Nasal cavity respiratory epithelium epithelial cell of viscerocranial mucosa (primary cell): Measurements from ENCODE around the gene WDR82. TPM values are rescaled to one million over a fixed set of nuclear protein-coding genes. Genes with fewer than 3 reads are reported as not detected.

Experiments used
- total RNA-seq: library from RNA; depleted of rRNA; stranded (reverse); fragments of >200 nt; gene quantifications from 2 replicates; pipeline ENCODE4 v1.2.3, GENCODE V29; 2014

The WDR82 gene
- 84.8 and 99.4 TPM in 2 replicates for total RNA-seq

GRCh38 chr3:52278510-52279069, at the start of gene WDR82:
WDR82 (minus strand) TSS chr3:52278649; CDS start chr3:52278361, 288 bp downstream.

GRCh38 chr3:52315977-52316764, 37.7 kb upstream of the WDR82 start, which contains the start of gene DNAH1:
DNAH1 (plus strand) TSS chr3:52316319; CDS start chr3:52322443, 6,124 bp downstream.

GRCh38 chr3:52245322-52246263, 32.9 kb downstream of the WDR82 start, which contains the start of gene PPM1M:
PPM1M (plus strand) TSS chr3:52245759; CDS start chr3:52245825, 66 bp downstream.

GRCh38 chr3:52238761-52239701, 39.4 kb downstream of the WDR82 start, which contains the start of gene TWF2:
TWF2 (minus strand) TSS chr3:52239158; CDS start chr3:52239016, 142 bp downstream.

GRCh38 chr3:52225452-52226228, 52.8 kb downstream of the WDR82 start, which contains the start of gene TLR9:
TLR9 (minus strand) TSS chr3:52225645; CDS start chr3:52225529, 116 bp downstream.

Other genes starting within 250 kb of the WDR82 start
- 53.3 and 110 TPM in 2 replicates for gene DUSP7, start 222.1 kb downstream of the WDR82 start, total RNA-seq
- 2.3 and 2.4 TPM in 2 replicates for gene POC1A, start 124.2 kb downstream of the WDR82 start, total RNA-seq
- 56.0 and 63.2 TPM in 2 replicates for gene ALAS1, start 80.5 kb downstream of the WDR82 start, total RNA-seq
- gene TLR9, start 53.0 kb downstream of the WDR82 start, total RNA-seq: 0.07 TPM in 1 of 2 replicates, not detected in the other
- 37.3 and 51.0 TPM in 2 replicates for gene TWF2, start 39.5 kb downstream of the WDR82 start, total RNA-seq
- gene PPM1M, start 32.9 kb downstream of the WDR82 start, total RNA-seq: 2.7 and 8.1 TPM in 2 replicates
- gene GLYCTK, start 9.2 kb upstream of the WDR82 start, total RNA-seq: 2.4 and 6.2 TPM in 2 replicates
- gene DNAH1, start 37.7 kb upstream of the WDR82 start, total RNA-seq: 0.68 and 1.9 TPM in 2 replicates
- 77.5 and 103 TPM in 2 replicates for gene BAP1, start 131.4 kb upstream of the WDR82 start, total RNA-seq
- gene PHF7, start 132.0 kb upstream of the WDR82 start, total RNA-seq: 8.7 and 10.3 TPM in 2 replicates
- 0.28 and 0.34 TPM in 2 replicates for gene SEMA3G, start 166.5 kb upstream of the WDR82 start, total RNA-seq
- gene TNNC1, start 175.4 kb upstream of the WDR82 start, total RNA-seq: 0.68 TPM in 1 of 2 replicates, not detected in the other
- gene NISCH, start 177.0 kb upstream of the WDR82 start, total RNA-seq: 27.3 and 65.7 TPM in 2 replicates
- under 0.01 and 0.07 TPM in 2 replicates for gene STAB1, start 216.7 kb upstream of the WDR82 start, total RNA-seq